ENCODE measurements around the gene SPRY1. TPM values are rescaled to one million over a fixed set of nuclear protein-coding genes. Genes with fewer than 3 reads are reported as not detected.

The SPRY1 gene
- total RNA-seq, 1 donor from 2014 or later: 134 TPM

DNA sequence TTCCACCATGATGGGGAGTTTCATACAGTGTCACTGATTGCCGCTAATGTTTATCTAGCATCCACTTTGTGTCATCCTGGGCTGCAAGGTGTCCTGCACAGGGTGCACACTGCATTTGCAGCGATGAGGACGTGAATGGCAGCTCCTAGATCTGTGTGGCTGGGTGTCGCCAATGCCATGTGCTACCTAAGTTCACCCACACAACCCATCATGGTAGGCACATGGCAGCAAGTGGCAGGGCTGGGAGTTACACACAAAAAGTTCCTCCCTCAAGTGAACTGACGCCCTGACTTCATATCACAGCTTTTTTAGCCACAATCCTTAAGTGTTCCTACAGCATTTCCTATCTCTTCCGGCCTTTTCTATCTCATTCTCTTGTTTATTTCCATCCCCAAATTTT, 45.9 kb upstream of the SPRY1 start:
- Mint-ChIP-seq H3K36me3 (ENCODE audit: low read depth) (no peaks in the 10 kb centered on the region), H3K4me1 (peaks cover 40% of the 10 kb centered on the region)
- TF ChIP-seq CTCF (conservative IDR thresholded peaks at IDR 0.05): no peak

DNA sequence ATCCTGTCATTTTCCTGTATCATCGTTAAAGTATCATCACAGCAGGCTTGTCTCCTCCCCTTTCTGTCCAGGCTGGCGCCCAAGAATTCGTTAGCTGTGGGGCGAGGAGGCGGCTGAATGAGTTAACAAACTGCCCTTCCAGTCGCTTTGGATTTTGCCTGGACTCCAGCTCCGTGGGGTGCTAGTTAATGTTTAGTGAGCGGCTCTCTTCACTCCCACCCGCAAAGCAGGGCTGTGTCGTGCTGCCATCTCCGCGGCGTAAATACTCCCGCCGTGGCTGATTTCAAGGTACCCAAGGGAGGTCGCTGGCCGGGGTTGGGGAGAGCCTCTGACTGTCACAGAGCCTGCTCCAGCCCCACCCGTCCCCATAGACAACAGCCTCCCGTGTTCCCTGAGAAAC, 44.9 kb upstream of the SPRY1 start:
- Mint-ChIP-seq H3K4me3 (no peak overlapping the region), H3K36me3 (ENCODE audit: low read depth) (no peaks in the 10 kb centered on the region), H3K27ac (ENCODE audit: unreplicated experiment) (no peak overlapping the region), H3K9me3 (peaks cover 3% of the 10 kb centered on the region), H3K27me3 (ENCODE audit: low read depth) (no peaks in the 10 kb centered on the region), H3K4me1 (peaks cover 30% of the 10 kb centered on the region)
- TF ChIP-seq CTCF (conservative IDR thresholded peaks at IDR 0.05): no peak
- DNase-seq (ENCODE audit: low read depth, low spot score): no peak

More for the DNA sequence above, 45.9 kb upstream of the SPRY1 start:
- H3K9me3 Mint-ChIP-seq: peaks cover 3% of the 10 kb centered on the region
- no peaks in the 10 kb centered on the region for H3K27me3 Mint-ChIP-seq (ENCODE audit: low read depth)
- no peak overlapping the region for H3K27ac Mint-ChIP-seq (ENCODE audit: unreplicated experiment)
- DNase-seq (ENCODE audit: low read depth, low spot score): no peak
- no peak overlapping the region for H3K4me3 Mint-ChIP-seq

- Mint-ChIP-seq H3K27me3 (ENCODE audit: low read depth) (no peaks in the 10 kb centered on the region), H3K4me3 (no peak overlapping the region), H3K4me1 (peaks cover 25% of the 10 kb centered on the region), H3K9me3 (peaks cover 3% of the 10 kb centered on the region), H3K27ac (ENCODE audit: unreplicated experiment) (no peak overlapping the region), H3K36me3 (ENCODE audit: low read depth) (no peaks in the 10 kb centered on the region)
- no peak for DNase-seq (ENCODE audit: low read depth, low spot score)
- TF ChIP-seq CTCF (conservative IDR thresholded peaks at IDR 0.05): no peak
Observed at GRCh38 chr4:123352240-123352945, 44.2 kb upstream of the SPRY1 start.

DNA sequence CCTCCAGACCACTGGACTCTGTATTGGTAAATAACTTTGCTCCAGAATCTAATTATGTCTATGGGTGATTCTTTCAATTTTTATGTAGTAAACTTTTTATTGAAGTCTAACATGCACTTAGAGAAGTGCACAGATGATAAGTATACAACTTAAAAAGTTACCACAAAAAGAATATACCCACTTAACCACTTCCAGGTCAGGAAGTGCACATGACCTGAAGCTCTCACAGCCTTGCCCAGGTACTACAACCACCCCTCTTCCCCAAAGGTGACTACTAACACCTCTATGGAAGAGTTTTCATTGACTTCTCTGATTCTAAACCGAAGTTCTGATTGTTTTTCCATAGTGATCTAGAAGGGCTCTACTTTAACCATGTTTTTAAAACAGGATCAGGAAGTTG, 43.6 kb upstream of the SPRY1 start:
- no peak overlapping the region for H3K27ac Mint-ChIP-seq (ENCODE audit: unreplicated experiment)
- H3K27me3 Mint-ChIP-seq (ENCODE audit: low read depth): no peaks in the 10 kb centered on the region
- DNase-seq (ENCODE audit: low read depth, low spot score): no peak
- H3K9me3 Mint-ChIP-seq: peaks cover 3% of the 10 kb centered on the region
- no peak for TF ChIP-seq CTCF (conservative IDR thresholded peaks at IDR 0.05)
- H3K4me1 Mint-ChIP-seq: peaks cover 25% of the 10 kb centered on the region
- H3K4me3 Mint-ChIP-seq: no peak overlapping the region
- no peaks in the 10 kb centered on the region for H3K36me3 Mint-ChIP-seq (ENCODE audit: low read depth)

GRCh38 chr4:123353656-123354055, 42.9 kb upstream of the SPRY1 start:
- DNase-seq (ENCODE audit: low read depth, low spot score): no peak
- Mint-ChIP-seq H3K27me3 (ENCODE audit: low read depth) (no peaks in the 10 kb centered on the region), H3K36me3 (ENCODE audit: low read depth) (no peaks in the 10 kb centered on the region), H3K4me3 (no peak overlapping the region), H3K9me3 (peaks cover 3% of the 10 kb centered on the region), H3K4me1 (peaks cover 23% of the 10 kb centered on the region), H3K27ac (ENCODE audit: unreplicated experiment) (no peak overlapping the region)
- no peak for TF ChIP-seq CTCF (conservative IDR thresholded peaks at IDR 0.05)
